Gastrocnemius medialis (tissue), 4 donors: ENCODE data around the gene NOS1AP.

Source experiments
- POLR2A ChIP-seq, 2 donors: fragments of 450-650 bp; IDR thresholded peaks; one replicate each; pipeline ENCODE4 v1.6.1; 2017; ENCODE audit warnings: antibody characterized with exemption in 2 of 2, mild to moderate bottlenecking in 2 of 2, moderate library complexity in 2 of 2
- TF ChIP-seq, protein P1 (sequence below), 5 experiments: fragments of 450-650 bp in 3 of 5; fragments of 200-600 bp in 2 of 5; sonication (generic) in 2 of 5; IDR thresholded peaks in 4 of 5; conservative IDR thresholded peaks in 1 of 5; 1 replicate in 4 of 5; 2 replicates in 1 of 5; pipeline ENCODE4 v1.5.1; 2016 to 2019; ENCODE audit warnings: antibody characterized with exemption in 5 of 5, mild to moderate bottlenecking in 3 of 5, moderate library complexity in 3 of 5

DNA sequence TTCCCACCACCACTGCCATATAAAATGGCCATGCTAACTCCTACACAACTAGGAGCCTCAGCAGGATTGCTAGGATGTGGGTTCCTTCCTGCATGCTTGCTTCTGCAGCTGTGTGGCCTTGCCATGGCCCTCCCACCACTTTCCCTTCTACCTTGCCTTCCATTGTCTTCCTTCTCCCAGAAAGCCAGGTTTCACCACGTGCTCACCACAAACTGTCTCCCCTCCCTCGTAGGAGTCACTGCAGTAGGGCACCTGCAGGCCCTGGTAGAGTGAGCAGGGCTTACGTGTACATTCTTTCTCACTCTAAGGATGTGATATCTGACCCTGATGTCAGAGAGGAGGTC, 315.8 kb downstream of the NOS1AP start:
- TF ChIP-seq, protein P1, sequence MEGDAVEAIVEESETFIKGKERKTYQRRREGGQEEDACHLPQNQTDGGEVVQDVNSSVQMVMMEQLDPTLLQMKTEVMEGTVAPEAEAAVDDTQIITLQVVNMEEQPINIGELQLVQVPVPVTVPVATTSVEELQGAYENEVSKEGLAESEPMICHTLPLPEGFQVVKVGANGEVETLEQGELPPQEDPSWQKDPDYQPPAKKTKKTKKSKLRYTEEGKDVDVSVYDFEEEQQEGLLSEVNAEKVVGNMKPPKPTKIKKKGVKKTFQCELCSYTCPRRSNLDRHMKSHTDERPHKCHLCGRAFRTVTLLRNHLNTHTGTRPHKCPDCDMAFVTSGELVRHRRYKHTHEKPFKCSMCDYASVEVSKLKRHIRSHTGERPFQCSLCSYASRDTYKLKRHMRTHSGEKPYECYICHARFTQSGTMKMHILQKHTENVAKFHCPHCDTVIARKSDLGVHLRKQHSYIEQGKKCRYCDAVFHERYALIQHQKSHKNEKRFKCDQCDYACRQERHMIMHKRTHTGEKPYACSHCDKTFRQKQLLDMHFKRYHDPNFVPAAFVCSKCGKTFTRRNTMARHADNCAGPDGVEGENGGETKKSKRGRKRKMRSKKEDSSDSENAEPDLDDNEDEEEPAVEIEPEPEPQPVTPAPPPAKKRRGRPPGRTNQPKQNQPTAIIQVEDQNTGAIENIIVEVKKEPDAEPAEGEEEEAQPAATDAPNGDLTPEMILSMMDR (IDR thresholded peaks at IDR 0.05 in 4 of 5, conservative IDR thresholded peaks at IDR 0.05 in 1 of 5), result no peak
- no peak for TF ChIP-seq POLR2A (IDR thresholded peaks at IDR 0.05)
